Body of pancreas (tissue), 4 donors: ENCODE results near the gene GPN1. TPM values are rescaled to one million over a fixed set of nuclear protein-coding genes. Genes with fewer than 3 reads are reported as not detected.

Experiments
- ATAC-seq: fragments of 150-250 bp; one replicate; pipeline ENCODE4 v1.9.1; 2016
- DNase-seq, 4 donors: peaks; one replicate each; pipeline ENCODE4 v3.0.0-alpha.2; 2019
- H3K27ac ChIP-seq, 4 donors: fragments of 200-600 bp; sonication (generic); 1 replicate in 3 of 4; 2 replicates in 1 of 4; pipeline versions ENCODE4 v1.5.1 to v1.6.1; 2016 to 2019; ENCODE audit warnings: mild to moderate bottlenecking in 1 of 4, mixed read lengths in 1 of 4, moderate library complexity in 1 of 4
- H3K27me3 ChIP-seq, 2 donors: fragments of 200-600 bp; sonication (generic); one replicate each; pipeline ENCODE4 v1.6.0; 2016; ENCODE audit warnings: mild to moderate bottlenecking in 1 of 2
- H3K36me3 ChIP-seq, 2 donors: fragments of 200-600 bp; sonication (generic); replicated peaks in 1 of 2; 2 replicates each; pipeline ENCODE4 v1.5.1; 2016; ENCODE audit warnings: low read depth in 2 of 2; ENCODE audit not compliant: insufficient read depth in 1 of 2
- H3K4me1 ChIP-seq: fragments of 200-600 bp; sonication (generic); one replicate; pipeline ENCODE4 v1.6.0; 2016
- H3K4me3 ChIP-seq, 2 donors: fragments of 200-600 bp; sonication (generic); 1 replicate in 1 of 2; 2 replicates in 1 of 2; pipeline ENCODE4 v1.5.1; 2016 to 2019
- H3K9me3 ChIP-seq, 3 donors: fragments of 200-600 bp; sonication (generic); 1 replicate in 2 of 3; 2 replicates in 1 of 3; pipeline ENCODE4 v1.5.1; 2016
- CTCF ChIP-seq, 7 experiments: fragments of 450-650 bp in 4 of 7; fragments of 200-600 bp in 3 of 7; sonication (generic) in 3 of 7; IDR thresholded peaks; one replicate each; pipeline ENCODE4 v1.5.1; 2016 to 2019; ENCODE audit warnings: antibody characterized with exemption in 7 of 7
- POLR2A ChIP-seq, 3 donors: fragments of 450-650 bp; IDR thresholded peaks; one replicate each; pipeline ENCODE4 v1.6.1; 2016; ENCODE audit warnings: antibody characterized with exemption in 3 of 3, mild to moderate bottlenecking in 2 of 3
- WGBS, 2 donors: methylation state at CpG; one replicate each; pipeline ENCODE4 v1.1.5; 2017; 5-methylcytosine and 5-hydroxymethylcytosine counted together
- intact Hi-C: fragments of 100-400 bp; cut with DNase I; formaldehyde crosslinking; loops from one replicate; pipeline ENCODE4 v1.15.1; 2023
- small RNA-seq: library from RNA; depleted of rRNA; stranded (forward); fragments of <200 nt; gene quantifications from one replicate; pipeline ENCODE3, GENCODE V24; 2016
- total RNA-seq, 2 donors: library from RNA; depleted of rRNA; stranded (reverse); fragments of >200 nt; gene quantifications; one replicate each; pipeline ENCODE4 v1.1.0, GENCODE V29; 2016

GPN1 gene
- total RNA-seq, 2 donors from 2014 or later = 9.9 to 17.9 TPM

- intact Hi-C loops = no loop called here
- Histone ChIP-seq H3K4me1 (no peaks in the 10 kb centered on the region), H3K4me3 (no peak overlapping the region), H3K27me3 (no peaks in the 10 kb centered on the region), H3K9me3 (no peaks in the 10 kb centered on the region), H3K36me3 (peaks cover 0 to 12% of the 10 kb centered on the region in 2 donors), H3K27ac (no peak overlapping the region)
- DNase-seq = no peak
- no peak for ATAC-seq
- TF ChIP-seq CTCF (IDR thresholded peaks at IDR 0.05) (no peak), POLR2A (IDR thresholded peaks at IDR 0.05) (no peak)
Measured at GRCh38 chr2:27690052-27690451, 61.2 kb downstream of the GPN1 start.

GRCh38 chr2:27697660-27698059 is 68.8 kb downstream of the GPN1 start:
- H3K36me3 ChIP-seq = peaks cover 0 to 7% of the 10 kb centered on the region in 2 donors
- no peak for ATAC-seq
- H3K9me3 ChIP-seq = no peaks in the 10 kb centered on the region
- TF ChIP-seq POLR2A (IDR thresholded peaks at IDR 0.05) = no peak
- TF ChIP-seq CTCF (IDR thresholded peaks at IDR 0.05) = no peak
- H3K4me1 ChIP-seq = peaks cover 4% of the 10 kb centered on the region
- WGBS, 2 donors = 76 to 79% methylated on average over 1 of the region's 1 CpG
- no peak overlapping the region for H3K4me3 ChIP-seq
- H3K27ac ChIP-seq = no peak overlapping the region
- no peak for DNase-seq
- intact Hi-C loops = no loop called here
- no peaks in the 10 kb centered on the region for H3K27me3 ChIP-seq

Small RNAs within 50 kb of the gene (small RNA-seq; reads per million reads assigned to genes)
- gene RF00340 = not detected

Other genes starting within 250 kb of the GPN1 start
- gene ZNF513, start 248.3 kb upstream of the GPN1 start, total RNA-seq = 10 to 100 TPM; 11.7 to 22.1 TPM
- gene PPM1G, start 219.5 kb upstream of the GPN1 start, total RNA-seq = 10 to 100 TPM; 36.3 to 49.4 TPM
- 10 to 100 TPM; 34.2 to 36.6 TPM for gene NRBP1, start 200.4 kb upstream of the GPN1 start, total RNA-seq
- gene KRTCAP3, start 186.7 kb upstream of the GPN1 start, total RNA-seq = 10 to 100 TPM; 11.9 to 25.2 TPM
- 10 to 100 TPM; 14.3 to 41.2 TPM for gene IFT172, start 139.3 kb upstream of the GPN1 start, total RNA-seq
- gene FNDC4, start 133.8 kb upstream of the GPN1 start, total RNA-seq = 10 to 100 TPM; 10.4 to 20.8 TPM
- gene GCKR, start 132.2 kb upstream of the GPN1 start, total RNA-seq = 1 to 10 TPM in 1 of 2 donors, not detected in 1; 1.6 TPM
- 10 to 100 TPM; 11.9 to 63.3 TPM for gene ZNF512, start 46.0 kb upstream of the GPN1 start, total RNA-seq
- gene CCDC121, start within 50 bp of the GPN1 start, total RNA-seq = 1 to 10 TPM; 1.3 to 2.1 TPM
- gene SUPT7L, start 34.6 kb downstream of the GPN1 start, total RNA-seq = 10 to 100 TPM; 18.4 to 29.3 TPM
- gene SLC4A1AP, start 34.8 kb downstream of the GPN1 start, total RNA-seq = 10 to 100 TPM; 15.6 to 22.4 TPM
- gene MRPL33, start 142.7 kb downstream of the GPN1 start, total RNA-seq = 10 to 100 TPM; 26.5 to 92.0 TPM